Activated B cell treated with CpG ODN at 0.5 μM for 24 hours (primary cell): Measurements from ENCODE around the gene FLACC1. TPM values are rescaled to one million over a fixed set of nuclear protein-coding genes. Genes with fewer than 3 reads are reported as not detected.

Experiments used
- ATAC-seq: fragments of 200-7000 bp; cut with Tn5 transposase; one replicate; pipeline ENCODE4 v1.10.0; 2021; ENCODE audit warnings: low read depth, mild to moderate bottlenecking, moderate library complexity
- CTCF ChIA-PET: fragments of 350-600 bp; sonication (Branson Sonifier 250); formaldehyde crosslinking; loops from one replicate; lab custom pipeline; 2021; ENCODE audit warnings: antibody characterized with exemption; lab: Charles Lee
- POLR2A ChIA-PET: fragments of 350-600 bp; sonication (Branson Sonifier 250); formaldehyde crosslinking; loops from one replicate; lab custom pipeline; 2021; ENCODE audit warnings: antibody characterized with exemption; lab: Charles Lee
- DNase-seq: peaks from one replicate; pipeline ENCODE4 v3.0.0; 2022
- H3K27ac Mint-ChIP-seq: one replicate; pipeline ENCODE4 v1.8.0; 2020; ENCODE audit warnings: mixed read lengths
- H3K27me3 Mint-ChIP-seq: one replicate; pipeline ENCODE4 v1.8.0; 2021; ENCODE audit warnings: mixed read lengths
- H3K36me3 Mint-ChIP-seq: one replicate; pipeline ENCODE4 v1.8.0; 2021; ENCODE audit warnings: low read depth, mixed read lengths
- H3K4me1 Mint-ChIP-seq: one replicate; pipeline ENCODE4 v1.8.0; 2021; ENCODE audit warnings: mixed read lengths
- H3K4me3 Mint-ChIP-seq: one replicate; pipeline ENCODE4 v1.8.0; 2020; ENCODE audit warnings: mild to moderate bottlenecking, mixed read lengths
- H3K9me3 Mint-ChIP-seq: one replicate; pipeline ENCODE4 v1.8.0; 2020; ENCODE audit warnings: mixed read lengths
- intact Hi-C: fragments of 100-400 bp; cut with micrococcal nuclease; formaldehyde crosslinking; loops from one replicate; pipeline ENCODE4 v1.15.1; 2024
- total RNA-seq: library from RNA; stranded (reverse); gene quantifications from 2 replicates; pipeline ENCODE4 v1.2.3, GENCODE V29; 2022
- TF ChIP-seq, protein P1 (sequence below): fragments of 200-600 bp; IDR thresholded peaks from one replicate; pipeline ENCODE4 v1.8.0; 2022; ENCODE audit warnings: antibody characterized with exemption, mild to moderate bottlenecking

Gene FLACC1
- total RNA-seq, 1 donor from 2014 or later: 4.6 TPM

- DNase-seq (no peak), ATAC-seq (no peak)
- Mint-ChIP-seq H3K27ac (no peak overlapping the region), H3K4me1 (no peaks in the 10 kb centered on the region), H3K4me3 (no peak overlapping the region), H3K36me3 (peaks cover 6% of the 10 kb centered on the region), H3K9me3 (no peaks in the 10 kb centered on the region), H3K27me3 (no peaks in the 10 kb centered on the region)
- intact Hi-C loops: no loop called here
- ChIA-PET CTCF (interaction anchor here (1.3 kb wide), 1 partner anchor 119 kb away, joined by 4 read pairs; no protein-coding TSS in a partner anchor), POLR2A (no interaction called here)
- TF ChIP-seq, protein P1, sequence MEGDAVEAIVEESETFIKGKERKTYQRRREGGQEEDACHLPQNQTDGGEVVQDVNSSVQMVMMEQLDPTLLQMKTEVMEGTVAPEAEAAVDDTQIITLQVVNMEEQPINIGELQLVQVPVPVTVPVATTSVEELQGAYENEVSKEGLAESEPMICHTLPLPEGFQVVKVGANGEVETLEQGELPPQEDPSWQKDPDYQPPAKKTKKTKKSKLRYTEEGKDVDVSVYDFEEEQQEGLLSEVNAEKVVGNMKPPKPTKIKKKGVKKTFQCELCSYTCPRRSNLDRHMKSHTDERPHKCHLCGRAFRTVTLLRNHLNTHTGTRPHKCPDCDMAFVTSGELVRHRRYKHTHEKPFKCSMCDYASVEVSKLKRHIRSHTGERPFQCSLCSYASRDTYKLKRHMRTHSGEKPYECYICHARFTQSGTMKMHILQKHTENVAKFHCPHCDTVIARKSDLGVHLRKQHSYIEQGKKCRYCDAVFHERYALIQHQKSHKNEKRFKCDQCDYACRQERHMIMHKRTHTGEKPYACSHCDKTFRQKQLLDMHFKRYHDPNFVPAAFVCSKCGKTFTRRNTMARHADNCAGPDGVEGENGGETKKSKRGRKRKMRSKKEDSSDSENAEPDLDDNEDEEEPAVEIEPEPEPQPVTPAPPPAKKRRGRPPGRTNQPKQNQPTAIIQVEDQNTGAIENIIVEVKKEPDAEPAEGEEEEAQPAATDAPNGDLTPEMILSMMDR: no peak
These were observed 6.3 kb downstream of the FLACC1 start for GRCh38 chr2:201350879-201351278.

DNA sequence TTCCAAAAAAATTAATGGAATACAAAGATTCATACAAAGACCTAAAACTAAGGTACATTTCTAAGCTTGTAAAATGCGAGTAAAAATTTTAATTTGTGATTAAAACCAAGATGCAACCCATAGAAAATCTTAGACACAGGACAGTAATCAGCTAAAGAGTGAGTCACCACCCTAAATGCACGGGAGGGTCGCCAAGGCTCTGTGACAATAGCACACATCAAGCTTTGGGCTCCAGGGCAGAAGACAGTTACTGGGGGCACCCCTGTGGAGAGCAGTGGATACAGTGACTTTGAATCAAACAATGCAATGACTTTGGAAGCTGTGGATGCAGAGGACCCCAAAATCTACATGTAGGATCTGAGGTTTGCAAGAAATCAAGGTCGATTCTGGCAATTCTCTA lies 7.5 kb downstream of the FLACC1 start:
- ChIA-PET POLR2A (no interaction called here), CTCF (no interaction called here)
- DNase-seq (no peak), ATAC-seq (no peak)
- H3K27me3 Mint-ChIP-seq: no peaks in the 10 kb centered on the region
- peaks cover 5% of the 10 kb centered on the region for H3K4me1 Mint-ChIP-seq
- H3K27ac Mint-ChIP-seq: no peak overlapping the region
- TF ChIP-seq, protein P1: no peak
- peaks cover 6% of the 10 kb centered on the region for H3K36me3 Mint-ChIP-seq
- intact Hi-C loops: no loop called here
- no peaks in the 10 kb centered on the region for H3K9me3 Mint-ChIP-seq
- no peak overlapping the region for H3K4me3 Mint-ChIP-seq

GRCh38 chr2:201348758-201349157 lies 8.4 kb downstream of the FLACC1 start:
- Mint-ChIP-seq H3K36me3 (peaks cover 6% of the 10 kb centered on the region), H3K4me1 (peaks cover 8% of the 10 kb centered on the region), H3K9me3 (no peaks in the 10 kb centered on the region), H3K4me3 (no peak overlapping the region), H3K27ac (no peak overlapping the region), H3K27me3 (no peaks in the 10 kb centered on the region)
- POLR2A ChIA-PET: no interaction called here
- intact Hi-C loops: no loop called here
- DNase-seq: no peak
- CTCF ChIA-PET: no interaction called here
- TF ChIP-seq, protein P1: no peak
- no peak for ATAC-seq

DNA sequence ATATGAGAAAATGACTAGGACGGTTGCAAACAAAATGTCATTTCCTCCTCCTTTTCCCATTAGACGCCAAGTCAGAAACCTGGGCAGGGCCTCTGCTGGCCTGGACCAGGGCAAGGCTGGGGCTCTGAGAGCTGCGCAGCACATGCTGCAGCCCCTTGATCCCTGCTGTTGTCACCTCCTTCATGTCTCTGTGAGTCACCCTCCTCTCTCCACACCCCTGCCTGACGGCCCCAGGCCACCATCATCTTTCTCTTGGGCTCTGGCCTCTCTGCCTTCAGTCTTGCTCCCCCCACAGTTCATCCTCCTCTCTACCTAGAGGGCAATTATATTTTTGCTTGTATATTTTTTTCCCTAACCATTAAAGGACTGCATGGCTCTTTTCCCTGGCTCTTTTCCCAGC lies 10.0 kb downstream of the FLACC1 start:
- ATAC-seq (no peak), DNase-seq (no peak)
- H3K9me3 Mint-ChIP-seq: no peaks in the 10 kb centered on the region
- no peaks in the 10 kb centered on the region for H3K27me3 Mint-ChIP-seq
- H3K27ac Mint-ChIP-seq: no peak overlapping the region
- peaks cover 18% of the 10 kb centered on the region for H3K36me3 Mint-ChIP-seq
- no peak overlapping the region for H3K4me3 Mint-ChIP-seq
- ChIA-PET CTCF (no interaction called here), POLR2A (no interaction called here)
- TF ChIP-seq, protein P1: no peak
- intact Hi-C loops: no loop called here
- peaks cover 8% of the 10 kb centered on the region for H3K4me1 Mint-ChIP-seq

- intact Hi-C loops: no loop called here
- peaks cover 8% of the 10 kb centered on the region for H3K4me1 Mint-ChIP-seq
- no peak for DNase-seq
- CTCF ChIA-PET: no interaction called here
- peaks cover 18% of the 10 kb centered on the region for H3K36me3 Mint-ChIP-seq
- no peak overlapping the region for H3K27ac Mint-ChIP-seq
- ATAC-seq: no peak
- no peaks in the 10 kb centered on the region for H3K27me3 Mint-ChIP-seq
- no peaks in the 10 kb centered on the region for H3K9me3 Mint-ChIP-seq
- TF ChIP-seq, protein P1: no peak
- no peak overlapping the region for H3K4me3 Mint-ChIP-seq
- POLR2A ChIA-PET: no interaction called here
These were observed 11.4 kb downstream of the FLACC1 start for GRCh38 chr2:201345625-201346213.
